ENCODE data around the gene MAST4. TPM values are rescaled to one million over a fixed set of nuclear protein-coding genes. Genes with fewer than 3 reads are reported as not detected.

MAST4 gene
- total RNA-seq, 2 experiments from 2014 or later: 1.3 to 21.9 TPM

GRCh38 chr5:67053229-67053628 lies 457.0 kb downstream of the MAST4 start:
- intact Hi-C loops (cut with micrococcal nuclease; ENCODE audit: unreplicated experiment): no loop called here
- Histone ChIP-seq H3K9me3 (ENCODE audit: low read length) (no peaks in the 10 kb centered on the region), H3K9me2 (ENCODE audit: insufficient read depth, low read length) (no peaks in the 10 kb centered on the region), H4K20me1 (ENCODE audit: insufficient read depth, low read length) (no peaks in the 10 kb centered on the region), H2AFZ (ENCODE audit: low read length) (no peak overlapping the region), H3K36me3 (ENCODE audit: insufficient read depth, low read length) (no peaks in the 10 kb centered on the region), H3K4me1 (ENCODE audit: insufficient read depth, low read length, poor library complexity, severe bottlenecking) (no peaks in the 10 kb centered on the region), H3K27ac (ENCODE audit: low read depth, low read length, poor library complexity, severe bottlenecking) (no peak overlapping the region), H3K4me2 (ENCODE audit: low read length) (no peak overlapping the region), H3K79me2 (ENCODE audit: insufficient read depth, low read depth, low read length) (no peaks in the 10 kb centered on the region), H3K4me3 (ENCODE audit: low read depth, low read length, poor library complexity, severe bottlenecking) (no peak overlapping the region)
- POLR2A ChIA-PET: no interaction called here
- CTCF ChIA-PET (ENCODE audit: unreplicated experiment): no interaction called here
- no TSS peak for BruUV-seq (replicated peaks)
- TF ChIP-seq CTCF (conservative IDR thresholded peaks at IDR 0.05; ENCODE audit: low read length): no peak
- no peak for TF ChIP-seq EZH2phosphoT487 (IDR thresholded peaks at IDR 0.05; ENCODE audit: borderline replicate concordance, low read depth, low read length)
- DNase-seq (ENCODE audit: low spot score): no peak

- Histone ChIP-seq H3K36me3 (ENCODE audit: insufficient read depth, low read length) (no peaks in the 10 kb centered on the region), H3K4me3 (ENCODE audit: low read depth, low read length, poor library complexity, severe bottlenecking) (no peak overlapping the region), H2AFZ (ENCODE audit: low read length) (no peak overlapping the region), H3K9me3 (ENCODE audit: low read length) (no peaks in the 10 kb centered on the region), H3K79me2 (ENCODE audit: insufficient read depth, low read depth, low read length) (no peaks in the 10 kb centered on the region), H3K4me1 (ENCODE audit: insufficient read depth, low read length, poor library complexity, severe bottlenecking) (no peaks in the 10 kb centered on the region), H3K27ac (ENCODE audit: low read depth, low read length, poor library complexity, severe bottlenecking) (no peak overlapping the region), H3K9me2 (ENCODE audit: insufficient read depth, low read length) (no peaks in the 10 kb centered on the region), H4K20me1 (ENCODE audit: insufficient read depth, low read length) (no peaks in the 10 kb centered on the region; the same call in 1 of the 2 replicates), H3K4me2 (ENCODE audit: low read length) (no peak overlapping the region)
- no peak for DNase-seq (ENCODE audit: low spot score)
- ChIA-PET POLR2A (interaction anchor here (0.8 kb wide), 1 partner anchor 39 kb away, joined by 3 read pairs; no protein-coding TSS in a partner anchor), CTCF (ENCODE audit: unreplicated experiment) (no interaction called here)
- TF ChIP-seq EZH2phosphoT487 (IDR thresholded peaks at IDR 0.05; ENCODE audit: borderline replicate concordance, low read depth, low read length) (no peak), CTCF (conservative IDR thresholded peaks at IDR 0.05; ENCODE audit: low read length) (no peak)
- intact Hi-C loops (cut with micrococcal nuclease; ENCODE audit: unreplicated experiment): no loop called here
- BruUV-seq (replicated peaks): no TSS peak
Measured at GRCh38 chr5:67058998-67059743, 463.0 kb downstream of the MAST4 start.
